ENCODE data around the gene C16orf90.
"Not testable (repeated sequence)": the region's sequence is repeated elsewhere in the genome, so short reads cannot be mapped to it uniquely, and the experiment has no call there.

Gene C16orf90, protein sequence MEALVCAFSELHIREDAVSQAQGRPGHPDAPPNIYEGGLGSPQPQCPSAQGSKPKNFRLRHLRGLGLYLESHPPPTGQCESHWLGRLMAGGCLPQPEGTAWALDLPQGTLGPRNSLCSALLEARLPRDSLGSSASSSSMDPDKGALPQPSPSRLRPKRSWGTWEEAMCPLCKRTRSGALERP

DNA sequence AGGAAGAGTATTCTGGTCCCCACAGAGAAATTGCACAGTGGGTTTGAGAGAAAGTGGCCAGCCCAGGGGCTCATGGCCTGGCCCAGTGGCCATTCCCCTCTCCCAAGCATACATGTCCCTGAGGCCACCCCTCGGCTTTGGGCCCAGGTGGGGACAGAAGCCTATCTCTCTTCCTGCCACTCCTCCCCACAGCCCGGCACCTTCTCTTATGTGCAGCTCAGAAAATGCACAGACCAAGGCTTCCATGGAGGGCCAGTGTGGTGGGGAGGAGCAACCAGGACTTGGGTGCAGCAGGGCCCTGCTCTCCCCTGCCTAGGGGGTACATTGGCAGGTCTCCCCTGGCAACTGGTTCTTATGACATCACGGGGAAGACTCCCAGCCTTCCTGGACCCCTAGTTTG lies at the start of gene C16orf90:
Gene C16orf90, minus strand, starts transcription at position 314 of the 400 bp plus-strand sequence. Its CDS starts 68 bp downstream, at position 246.
- no peak for DNase-seq (ENCODE audit: low read depth)

DNA sequence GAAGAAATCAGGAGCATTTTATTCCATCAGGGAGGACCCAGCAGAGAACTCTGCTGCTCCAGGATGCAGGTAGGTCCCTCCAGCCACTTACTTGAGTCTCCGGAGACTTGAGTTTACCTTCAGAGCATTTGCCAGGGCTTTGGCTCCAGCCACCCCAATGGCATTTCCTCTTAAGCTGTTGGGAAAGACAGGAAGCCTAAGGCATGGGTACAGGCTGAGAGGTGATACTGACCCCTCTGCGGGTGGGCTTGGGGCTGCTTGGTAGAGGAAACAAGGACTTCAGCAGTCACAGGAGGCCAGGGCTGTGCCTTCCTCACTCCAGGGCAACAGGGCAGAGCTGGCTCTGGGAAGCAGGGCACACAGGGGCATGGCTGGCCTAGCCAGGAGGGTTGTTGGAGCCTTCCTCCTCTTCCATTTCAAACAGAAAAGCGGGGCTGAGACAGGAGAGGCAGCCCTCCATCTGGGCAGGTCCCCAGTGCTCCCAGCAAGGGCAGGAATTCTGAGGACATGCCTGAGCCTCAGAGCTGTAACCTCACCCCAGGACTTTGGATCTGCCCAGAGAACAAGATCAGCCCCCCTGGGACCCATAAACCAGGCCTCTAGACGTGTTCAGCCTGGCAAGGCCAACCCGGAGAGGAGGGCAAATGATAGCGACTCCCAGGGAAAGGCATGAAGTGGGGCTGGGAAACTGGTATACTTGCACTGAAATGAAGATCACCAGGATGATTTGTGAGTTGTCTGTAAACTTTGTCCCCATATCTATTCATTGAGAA lies 47.5 kb upstream of the C16orf90 start:
- DNase-seq (ENCODE audit: low read depth): no peak

DNA sequence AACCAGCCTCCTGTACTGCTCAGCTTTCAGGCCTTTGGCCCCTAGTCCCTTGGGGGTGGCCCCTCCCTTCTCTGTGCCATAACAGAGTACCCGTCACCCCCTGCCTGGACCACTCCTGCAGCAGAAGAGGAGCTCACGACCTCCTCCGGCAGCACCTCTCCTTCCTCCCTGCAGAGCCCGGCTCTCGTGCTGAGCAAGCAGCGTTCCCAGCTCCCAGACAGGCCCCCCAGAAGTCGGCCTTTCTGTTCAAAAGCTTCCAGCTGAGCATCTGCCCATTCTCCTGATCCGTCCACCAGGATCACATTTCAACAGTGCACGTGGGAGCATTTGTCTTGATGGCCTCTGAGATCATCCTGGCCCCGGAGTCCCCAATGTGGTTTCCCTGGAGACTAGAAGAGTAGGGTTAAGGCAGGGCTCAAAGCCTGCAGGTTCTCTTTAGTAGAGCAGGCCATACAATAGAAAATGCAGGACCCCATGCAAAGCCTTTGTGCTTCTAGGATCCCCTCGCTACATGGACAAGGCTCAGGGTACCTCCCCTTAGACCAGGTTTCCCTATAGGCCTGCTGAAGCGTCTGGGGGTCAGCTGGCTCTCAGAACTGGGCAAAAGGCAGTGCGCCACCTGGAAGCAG lies 46.4 kb upstream of the C16orf90 start:
- DNase-seq (ENCODE audit: low read depth): no peak

DNA sequence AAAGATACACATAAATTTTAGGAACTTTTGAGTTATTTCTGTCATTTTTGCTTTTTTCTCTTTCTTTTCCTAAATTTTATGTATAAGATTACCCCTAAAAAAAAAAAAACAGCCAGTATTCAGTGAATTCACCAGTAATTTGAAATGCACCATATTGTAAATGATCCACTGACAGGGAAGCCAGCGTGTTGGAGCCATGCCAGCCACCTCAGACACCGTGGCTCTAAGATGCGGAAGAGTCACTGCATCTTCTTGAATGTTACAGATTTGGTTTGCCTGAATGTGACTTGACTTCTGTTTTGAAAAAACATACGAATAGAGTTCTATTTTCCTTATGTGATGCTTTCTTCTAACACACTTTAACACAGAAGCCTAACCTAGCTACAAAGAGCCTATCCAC lies 42.9 kb upstream of the C16orf90 start:
- no peak for DNase-seq (ENCODE audit: low read depth)

DNA sequence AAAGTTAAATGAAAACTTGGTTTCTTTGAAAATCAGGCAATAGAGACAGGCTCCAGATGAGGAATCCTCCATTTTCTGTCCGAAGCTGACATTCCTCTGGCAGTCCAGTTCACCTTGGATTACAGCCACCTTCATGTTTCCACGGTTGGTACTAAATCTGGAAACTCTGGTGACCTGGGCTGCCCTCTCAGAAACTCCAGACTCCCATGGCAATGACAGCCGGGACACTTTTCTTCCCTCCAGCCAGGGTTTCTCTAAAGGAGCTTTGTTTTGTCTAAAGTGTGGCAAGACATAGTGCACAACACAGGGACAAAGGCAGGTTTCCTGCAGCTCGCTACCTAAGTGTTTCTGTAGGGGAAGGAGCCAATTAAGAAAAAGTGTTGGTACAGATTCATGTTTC lies 41.6 kb upstream of the C16orf90 start:
- DNase-seq (ENCODE audit: low read depth): no peak

DNA sequence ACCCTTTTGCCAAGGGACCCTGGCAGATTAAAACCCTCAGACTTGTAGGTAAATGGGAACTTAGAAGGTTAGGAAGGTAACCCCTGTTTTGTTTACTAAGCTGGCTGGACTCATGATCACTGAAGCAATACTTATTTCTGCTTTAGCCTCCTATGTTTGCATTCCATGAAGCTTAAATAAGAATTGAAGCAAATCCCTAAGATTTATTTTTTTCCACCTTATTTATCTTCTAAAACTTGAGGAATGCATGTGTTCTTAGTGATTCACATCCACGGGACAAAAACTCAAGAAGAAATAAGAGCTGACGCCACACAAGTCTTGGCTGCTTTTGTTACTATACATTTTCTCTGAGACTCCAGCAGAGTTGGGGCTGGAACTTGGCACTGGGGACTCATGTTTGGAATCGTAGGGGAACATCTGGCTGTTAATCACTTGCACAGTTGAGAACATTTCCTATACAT lies 41.0 kb upstream of the C16orf90 start:
- DNase-seq (ENCODE audit: low read depth): peak; percentile 51

DNA sequence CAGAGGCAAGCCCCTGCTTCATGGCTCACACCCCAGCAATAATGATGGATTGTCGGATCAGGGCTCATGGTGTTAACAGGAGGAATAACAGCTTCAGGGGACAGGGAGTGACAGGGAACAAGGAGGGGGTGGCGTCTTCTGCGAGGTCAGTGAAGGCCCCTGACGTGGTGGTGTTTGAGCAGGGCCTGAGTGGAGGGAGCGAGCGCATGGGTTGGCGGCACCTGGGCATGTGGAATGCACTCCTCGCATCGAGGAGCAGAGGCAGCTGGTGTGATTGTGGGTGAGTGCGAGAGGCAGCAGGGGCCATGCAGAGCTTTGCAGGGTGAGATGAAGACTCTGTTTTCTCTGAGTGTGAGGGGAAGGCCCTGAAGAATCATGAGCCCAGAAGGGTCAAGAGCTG lies 38.8 kb upstream of the C16orf90 start:
- no peak for DNase-seq (ENCODE audit: low read depth)

DNA sequence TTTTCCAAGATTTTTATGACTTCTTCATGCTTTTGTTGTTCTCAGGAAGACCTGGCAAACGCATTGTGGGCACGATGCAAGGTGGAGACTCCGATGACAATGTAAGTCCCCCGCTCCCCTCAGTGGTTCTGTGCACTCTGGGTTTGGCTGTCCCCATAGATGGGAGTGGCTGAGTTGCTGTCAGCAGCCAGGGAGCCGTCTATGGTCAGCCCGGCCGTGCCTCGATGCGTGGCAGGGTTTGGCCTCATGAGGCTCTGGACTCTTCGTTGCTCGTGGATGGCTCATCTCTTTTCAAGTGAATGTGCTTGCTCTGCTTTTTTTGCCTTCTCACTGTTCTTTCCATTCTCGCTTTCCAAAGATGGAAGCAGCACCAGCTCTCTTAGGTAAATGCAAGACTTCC lies 37.5 kb upstream of the C16orf90 start:
- no peak for DNase-seq (ENCODE audit: low read depth)

DNA sequence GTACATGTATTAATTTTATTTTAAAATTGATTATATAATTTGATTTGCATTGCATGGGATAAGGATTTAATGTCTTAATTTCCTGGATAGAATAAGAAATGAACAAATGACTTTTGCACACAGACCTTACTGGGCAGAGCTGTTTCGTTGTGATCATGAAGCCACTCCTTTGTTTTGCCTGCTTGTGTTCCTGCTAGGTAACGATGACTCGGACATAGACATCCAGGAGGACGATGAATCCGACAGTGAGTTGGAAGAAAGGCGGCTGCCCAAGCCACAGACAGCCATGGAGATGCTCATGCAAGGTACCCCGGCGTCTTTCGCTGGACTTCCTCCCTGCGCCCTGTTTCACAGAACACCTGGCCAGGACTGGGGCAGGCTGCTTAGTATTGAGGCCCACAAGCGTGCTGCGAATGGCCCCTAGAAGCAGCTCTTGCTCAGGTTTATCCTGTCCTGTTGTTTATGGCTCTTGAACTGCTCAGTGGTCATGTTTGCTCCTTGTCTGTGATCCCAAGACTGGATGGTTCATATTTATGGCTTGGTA lies 35.2 kb upstream of the C16orf90 start:
- DNase-seq (ENCODE audit: low read depth): no peak

DNA sequence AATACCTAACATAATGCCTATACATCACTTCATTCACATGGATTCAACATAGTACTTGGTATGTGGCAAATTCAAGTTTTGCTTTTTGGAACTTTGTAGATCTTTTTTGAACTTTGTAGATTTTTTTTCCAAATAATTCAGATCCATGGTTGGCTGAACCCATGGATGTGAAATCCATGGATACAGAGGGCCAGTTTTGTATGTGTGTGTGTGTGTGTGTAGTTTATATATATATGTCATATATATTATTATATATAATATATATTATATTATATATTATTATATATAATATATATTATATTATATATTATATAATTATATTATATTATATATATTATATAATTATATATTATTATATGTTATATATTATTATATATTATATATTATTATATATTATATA lies 33.9 kb upstream of the C16orf90 start:
- DNase-seq (ENCODE audit: low read depth): no peak

DNA sequence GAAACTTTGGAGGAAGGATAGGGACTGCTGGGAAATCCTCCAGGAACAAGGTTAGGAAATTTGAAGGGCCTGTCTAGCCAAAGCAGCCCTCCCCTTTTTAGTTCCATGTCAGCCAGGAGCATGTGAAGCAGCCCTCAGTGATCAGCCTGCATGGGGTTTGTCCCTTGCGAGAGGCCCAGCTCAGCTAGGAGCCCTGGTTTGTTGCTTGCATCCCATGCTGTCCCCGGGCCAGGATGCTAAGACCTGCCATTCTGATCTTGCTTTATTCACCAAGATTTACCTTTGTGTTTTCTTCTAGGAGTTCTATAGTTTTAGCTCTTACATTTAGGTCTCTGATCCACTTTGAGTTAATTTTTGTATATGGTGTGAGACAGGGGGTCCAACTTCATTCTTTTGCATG lies 33.1 kb upstream of the C16orf90 start:
- DNase-seq (ENCODE audit: low read depth): no peak

DNA sequence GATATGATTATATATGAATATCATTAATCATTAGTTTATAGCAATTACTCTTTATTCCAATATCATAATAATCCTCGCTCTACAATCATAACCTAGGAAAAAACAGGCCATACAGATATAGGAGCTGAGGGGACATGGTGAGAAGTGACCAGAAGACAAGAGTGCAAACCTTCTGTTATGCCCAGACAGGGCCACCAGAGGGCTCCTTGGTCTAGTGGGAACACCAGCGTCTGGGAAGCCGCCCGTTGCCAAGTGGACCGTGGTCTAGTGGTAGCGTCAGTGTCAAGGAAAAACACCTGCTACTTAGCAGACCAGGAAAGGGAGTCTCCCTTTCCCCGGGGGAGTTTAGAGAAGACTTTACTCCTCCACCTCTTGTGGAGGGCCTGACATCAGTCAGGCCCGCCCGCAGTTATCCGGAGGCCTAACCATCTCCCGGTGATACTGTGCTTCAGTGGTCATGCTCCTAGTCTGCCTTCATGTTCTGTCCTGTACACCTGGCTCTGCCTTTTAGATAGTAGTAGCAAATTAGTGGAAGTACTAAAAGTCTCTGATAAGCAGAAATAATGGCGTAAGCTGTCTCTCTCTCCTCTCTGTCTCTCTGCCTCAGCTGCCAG lies 32.0 kb upstream of the C16orf90 start:
- DNase-seq (ENCODE audit: low read depth): not testable (repeated sequence)

DNA sequence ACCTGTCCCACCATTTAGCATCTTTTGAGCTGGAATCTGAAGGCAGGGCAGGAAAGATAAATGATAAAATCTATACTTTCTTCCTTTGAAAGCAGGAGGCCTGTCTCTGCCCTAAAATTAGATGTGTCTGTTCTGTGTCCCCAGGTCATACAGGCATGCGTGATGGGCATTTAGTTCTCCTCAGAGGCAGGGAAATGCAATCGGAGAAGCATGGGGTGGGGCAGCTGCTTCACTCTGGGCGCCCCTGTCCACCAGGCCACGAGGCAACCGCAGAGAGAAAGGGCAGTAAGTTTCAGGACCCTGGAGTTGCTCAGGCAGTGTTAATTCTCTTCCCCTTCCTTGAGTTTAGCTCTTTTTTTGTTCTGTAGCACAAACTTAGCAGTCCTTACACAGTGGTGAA lies 30.7 kb upstream of the C16orf90 start:
- DNase-seq (ENCODE audit: low read depth): no peak

DNA sequence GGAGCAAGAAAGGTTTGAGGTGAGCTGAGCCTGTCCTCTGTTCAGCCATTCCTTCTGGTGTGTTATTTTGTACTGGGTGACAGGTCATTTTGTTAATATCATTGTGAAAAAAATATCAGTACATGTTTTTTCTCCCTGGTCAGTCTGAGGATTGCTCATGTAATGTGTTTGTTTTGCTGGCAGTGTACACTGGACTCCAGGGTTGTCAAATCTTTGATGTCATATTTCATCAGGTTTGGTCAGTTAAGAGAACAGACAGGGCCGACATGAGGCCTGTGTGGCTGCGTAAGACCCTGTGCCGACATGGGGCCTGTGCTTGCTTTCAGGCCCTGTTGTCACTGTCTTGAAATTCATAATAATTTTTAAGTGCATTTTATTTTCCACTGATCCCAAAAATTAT lies 28.0 kb upstream of the C16orf90 start:
- DNase-seq (ENCODE audit: low read depth): no peak

DNA sequence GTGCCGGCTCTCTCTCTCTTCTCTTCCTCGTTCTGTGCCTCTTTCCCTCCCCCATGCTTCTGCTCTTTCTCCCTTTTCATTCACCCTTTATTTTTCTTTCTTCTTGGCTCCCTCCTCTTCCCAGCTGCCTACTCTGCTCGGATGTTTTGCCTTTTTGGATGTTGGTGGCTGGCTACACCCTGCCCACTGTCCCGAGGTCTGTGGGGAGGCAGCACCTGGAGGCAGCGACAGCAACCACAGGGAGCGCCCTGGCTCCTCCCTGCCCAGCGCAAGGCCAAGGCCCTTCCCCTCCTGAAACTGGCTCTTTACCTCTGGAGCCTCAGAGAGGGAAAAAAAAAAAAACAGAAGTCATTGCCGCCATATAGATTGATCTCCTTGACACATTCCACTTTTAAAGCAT lies 25.6 kb upstream of the C16orf90 start:
- DNase-seq (ENCODE audit: low read depth): no peak

DNA sequence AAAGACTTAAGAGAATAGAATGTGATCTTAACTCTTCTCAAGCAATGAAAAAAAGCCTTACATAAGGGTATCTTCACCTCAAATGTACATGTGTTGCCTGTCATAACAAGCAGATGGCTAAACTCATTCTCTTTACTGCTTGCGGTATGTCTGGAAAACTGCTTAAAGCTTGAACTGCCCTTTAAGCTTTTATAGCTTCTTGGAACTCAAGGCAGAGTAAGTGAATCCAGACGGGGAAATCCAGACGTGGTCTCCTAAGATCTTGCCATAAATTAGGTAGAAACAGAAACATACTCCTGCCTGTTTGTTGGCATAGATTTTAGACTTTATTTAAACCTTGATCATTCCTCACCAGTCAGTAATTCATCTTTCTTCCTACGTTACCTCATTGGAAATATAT lies 25.1 kb upstream of the C16orf90 start:
- peak; percentile 85 for DNase-seq (ENCODE audit: low read depth)

DNA sequence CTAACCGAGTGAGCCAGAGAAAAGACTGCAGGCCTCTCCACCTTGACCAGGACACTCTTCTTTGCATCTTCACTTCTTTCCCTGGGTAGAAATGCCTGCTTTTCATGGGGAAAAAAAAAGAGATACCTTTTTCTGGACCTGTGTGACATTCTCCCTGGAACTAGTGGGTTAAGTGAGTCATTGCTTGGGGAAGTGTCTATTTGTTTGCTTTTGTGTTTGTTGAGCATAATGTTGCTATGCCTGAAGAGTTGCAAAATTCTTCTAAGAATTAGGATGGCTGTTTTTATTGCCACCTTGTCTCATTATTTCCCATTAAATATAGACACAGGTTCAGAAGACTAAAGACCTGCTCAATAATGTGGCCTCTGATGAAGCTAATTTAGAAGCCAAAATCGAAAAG lies 24.3 kb upstream of the C16orf90 start:
- no peak for DNase-seq (ENCODE audit: low read depth)

DNA sequence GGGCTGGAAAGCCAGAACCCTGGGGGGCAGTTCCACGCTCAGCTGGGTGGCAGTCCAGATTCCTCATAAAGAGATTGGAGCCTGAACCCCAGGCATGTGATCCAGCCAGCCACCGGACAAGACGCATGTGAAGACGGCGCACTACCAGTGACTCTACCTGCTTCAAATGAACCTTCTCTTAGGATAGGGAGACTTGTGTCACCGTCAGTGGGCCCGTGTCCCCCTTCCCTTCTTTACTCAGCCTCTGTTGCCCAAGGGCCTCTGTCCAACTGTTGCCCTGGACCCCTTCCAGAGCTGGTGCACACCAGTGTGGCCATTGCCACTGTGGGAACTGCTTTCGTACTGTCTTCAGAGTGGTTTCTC lies 23.7 kb upstream of the C16orf90 start:
- DNase-seq (ENCODE audit: low read depth): no peak

DNA sequence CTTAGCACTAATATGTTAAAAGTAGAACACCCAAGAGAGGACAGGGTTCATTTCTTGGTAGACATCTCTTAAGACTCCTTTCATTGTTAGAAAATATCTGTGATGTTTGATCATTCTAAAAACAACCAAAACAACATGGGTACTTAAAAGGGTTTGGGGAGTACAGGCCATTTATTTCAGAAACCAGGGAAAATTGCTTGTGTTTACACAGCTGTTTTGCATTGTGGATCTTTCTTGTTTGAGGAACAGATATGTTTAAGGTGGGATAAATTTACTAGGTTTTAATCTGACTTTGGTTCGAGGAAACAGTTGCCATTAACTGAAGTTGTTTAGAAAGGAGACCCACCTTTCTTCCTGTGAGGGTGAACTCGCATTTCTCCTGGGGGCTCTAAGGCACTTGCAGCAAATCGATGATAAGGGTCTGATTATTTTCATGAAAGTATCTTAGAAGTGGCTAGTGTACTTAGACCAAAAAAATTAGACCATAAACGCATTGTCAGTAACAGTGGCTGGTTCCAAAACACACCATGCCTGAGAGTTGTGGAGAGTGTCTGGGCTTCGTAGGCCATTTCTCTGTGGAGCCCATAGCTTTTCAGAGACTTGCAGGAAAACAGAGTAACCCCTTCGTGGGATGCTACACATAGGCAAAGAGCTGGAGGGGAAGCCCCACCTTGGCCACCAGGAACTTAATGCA lies 23.1 kb upstream of the C16orf90 start:
- no peak for DNase-seq (ENCODE audit: low read depth)

DNA sequence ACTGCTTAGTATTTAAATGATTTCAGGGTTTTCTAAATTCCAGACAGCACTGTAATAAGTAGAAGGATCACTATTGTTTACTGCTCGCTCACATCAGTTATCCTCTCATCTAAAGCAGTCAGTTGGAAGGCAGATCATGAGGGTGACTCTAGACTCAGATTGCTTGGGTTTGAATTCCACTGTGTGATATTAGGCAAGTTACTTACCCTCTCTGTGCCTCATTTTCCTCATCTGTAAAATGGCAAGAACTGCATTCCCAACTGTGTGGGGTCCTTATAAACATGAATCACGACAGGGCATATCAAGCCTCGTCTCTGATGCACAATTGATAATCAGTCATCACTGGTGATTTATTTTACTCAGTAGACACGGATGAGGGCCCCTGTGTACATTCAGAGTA lies 20.6 kb upstream of the C16orf90 start:
- DNase-seq (ENCODE audit: low read depth): no peak

DNA sequence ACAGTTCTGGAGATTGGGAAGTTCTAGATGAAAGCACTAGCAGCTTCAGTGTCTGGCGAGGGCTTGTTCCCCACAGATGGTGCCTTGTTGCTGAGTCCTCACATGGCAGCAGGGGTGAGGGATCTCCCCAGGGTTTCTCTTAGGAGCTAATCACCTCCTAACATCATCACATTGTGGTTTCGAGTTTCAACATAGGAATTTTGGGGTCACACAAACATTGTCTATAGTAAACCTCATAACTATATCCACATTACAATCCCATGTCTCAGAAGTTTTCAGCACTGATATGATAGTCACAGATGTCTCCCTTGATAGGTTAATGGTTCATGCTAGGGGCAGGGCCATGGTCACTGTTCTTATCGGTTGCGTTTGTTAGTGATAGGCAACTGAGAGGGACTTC lies 19.3 kb upstream of the C16orf90 start:
- no peak for DNase-seq (ENCODE audit: low read depth)
